Motor neuron (in vitro differentiated cells): Measurements from ENCODE around the gene ABCC4. TPM values are rescaled to one million over a fixed set of nuclear protein-coding genes. Genes with fewer than 3 reads are reported as not detected.

ENCODE experiments used
- ATAC-seq, 8 experiments: fragments of 200-7000 bp; cut with Tn5 transposase; replicated peaks in 6 of 8; 2 replicates each; pipeline ENCODE4 v1.8.0; 2021; ENCODE audit warnings: mild to moderate bottlenecking in 8 of 8, moderate library complexity in 8 of 8
- H3K27ac ChIP-seq, 2 donors: fragments of 250-450 bp; sonication (Bioruptor Pico); 2 replicates each; pipeline ENCODE4 v1.9.0; 2021; ENCODE audit warnings: antibody characterized with exemption in 2 of 2, mild to moderate bottlenecking in 2 of 2, moderate library complexity in 1 of 2
- H3K4me1 ChIP-seq, 2 donors: fragments of 250-450 bp; sonication (Bioruptor Pico); replicated peaks in 1 of 2; 2 replicates each; pipeline ENCODE4 v1.6.1; 2021; ENCODE audit warnings: antibody characterized with exemption in 2 of 2, mild to moderate bottlenecking in 2 of 2, moderate library complexity in 1 of 2
- H3K4me3 ChIP-seq, 5 donors: fragments of 250-450 bp; sonication (Bioruptor Pico); 2 replicates each; pipeline ENCODE4 v1.9.0; 2021; ENCODE audit warnings: antibody characterized with exemption in 5 of 5, mild to moderate bottlenecking in 5 of 5, moderate library complexity in 4 of 5
- WGBS, 10 experiments: fragments of 450-650 bp; shearing (Covaris generic); methylation state at CpG; one replicate each; pipeline ENCODE4 v1.0.0; 2022; 5-methylcytosine and 5-hydroxymethylcytosine counted together
- in situ Hi-C, 9 experiments: fragments of 400-800 bp; cut with MboI; loops; one replicate each; pipeline ENCODE4 v1.15.0; 2021; ENCODE audit warnings: low sequenced_read_pairs in 9 of 9, low pct_unique_long_range_greater_than_20kb in 2 of 9; ENCODE audit not compliant: unreplicated experiment in 9 of 9
- total RNA-seq, 8 experiments: library from RNA; unstranded; fragments of 300-600 nt; gene quantifications; 2 replicates each; pipeline versions ENCODE4 v1.2.3 to v1.2.4, GENCODE V29; 2022

The ABCC4 gene
- total RNA-seq, 8 experiments from 2014 or later, result 2.5 to 13.0 (median 8.0) TPM

- no peak for ATAC-seq
- H3K4me1 ChIP-seq, result no peaks in the 10 kb centered on the region
- H3K27ac ChIP-seq, result no peak overlapping the region
- H3K4me3 ChIP-seq, result no peak overlapping the region
- 80 to 100% (median 95%) methylated on average over 1 to 8 of the region's 10 CpGs; no CpG with 5 or more reads in 1 of the 10 experiments for WGBS, 10 experiments
- in situ Hi-C loops, result no loop called here
Measured at GRCh38 chr13:95246292-95247082, 54.8 kb downstream of the ABCC4 start.

- no peak overlapping the region for H3K4me3 ChIP-seq
- no peaks in the 10 kb centered on the region for H3K4me1 ChIP-seq
- no peak overlapping the region for H3K27ac ChIP-seq
- WGBS, 10 experiments, result 80 to 100% (median 100%) methylated on average over 1 to 2 of the region's 2 CpGs; no CpG with 5 or more reads in 5 of the 10 experiments
- in situ Hi-C loops, result no loop called here
- ATAC-seq, result no peak
Measured at GRCh38 chr13:95245071-95245470, 56.2 kb downstream of the ABCC4 start.

- Histone ChIP-seq H3K27ac (no peak overlapping the region), H3K4me1 (no peaks in the 10 kb centered on the region), H3K4me3 (no peak overlapping the region)
- 0 to 87% (median 73%) methylated on average over 1 to 5 of the region's 7 CpGs; no CpG with 5 or more reads in 3 of the 10 experiments for whole genome bisulfite sequencing, 10 experiments
- in situ Hi-C loops, result no loop called here
- no peak for ATAC-seq
Measured at GRCh38 chr13:95243207-95243606, 58.0 kb downstream of the ABCC4 start.

GRCh38 chr13:95241321-95241720, 59.9 kb downstream of the ABCC4 start:
- no peaks in the 10 kb centered on the region for H3K4me1 ChIP-seq
- in situ Hi-C loops, result no loop called here
- H3K4me3 ChIP-seq, result no peak overlapping the region
- H3K27ac ChIP-seq, result no peak overlapping the region
- no peak for ATAC-seq
- 60 to 100% (median 80%) methylated on average over 1 of the region's 1 CpG; no CpG with 5 or more reads in 7 of the 10 experiments for WGBS, 10 experiments

- ATAC-seq, result no peak
- 46 to 93% (median 89%) methylated on average over 1 to 2 of the region's 2 CpGs; no CpG with 5 or more reads in 2 of the 10 experiments for WGBS, 10 experiments
- H3K4me1 ChIP-seq, result no peaks in the 10 kb centered on the region
- in situ Hi-C loops, result no loop called here
- H3K4me3 ChIP-seq, result no peak overlapping the region
- H3K27ac ChIP-seq, result no peak overlapping the region
Measured at GRCh38 chr13:95239283-95239682, 62.0 kb downstream of the ABCC4 start.

- Histone ChIP-seq H3K4me3 (no peak overlapping the region), H3K27ac (no peak overlapping the region), H3K4me1 (no peaks in the 10 kb centered on the region)
- in situ Hi-C loops, result no loop called here
- no peak for ATAC-seq
- WGBS, 10 experiments, result 79 to 100% (median 100%) methylated on average over 1 to 7 of the region's 7 CpGs; no CpG with 5 or more reads in 1 of the 10 experiments
Measured at GRCh38 chr13:95237310-95237870, 63.9 kb downstream of the ABCC4 start.

- 70 to 100% (median 96%) methylated on average over 1 to 9 of the region's 9 CpGs; no CpG with 5 or more reads in 1 of the 10 experiments for WGBS, 10 experiments
- H3K4me1 ChIP-seq, result no peaks in the 10 kb centered on the region
- ATAC-seq, result no peak
- no peak overlapping the region for H3K27ac ChIP-seq
- H3K4me3 ChIP-seq, result no peak overlapping the region
- in situ Hi-C loops, result no loop called here
Measured at GRCh38 chr13:95236774-95237173, 64.5 kb downstream of the ABCC4 start.

- 30 to 96% (median 73%) methylated on average over 2 to 7 of the region's 7 CpGs; no CpG with 5 or more reads in 1 of the 10 experiments for WGBS, 10 experiments
- ATAC-seq, result no peak
- H3K4me1 ChIP-seq, result no peaks in the 10 kb centered on the region
- H3K4me3 ChIP-seq, result no peak overlapping the region
- in situ Hi-C loops, result no loop called here
- H3K27ac ChIP-seq, result no peak overlapping the region
Measured at GRCh38 chr13:95235974-95236373, 65.3 kb downstream of the ABCC4 start.

GRCh38 chr13:95235199-95235756, 66.0 kb downstream of the ABCC4 start:
- H3K4me1 ChIP-seq, result no peaks in the 10 kb centered on the region
- WGBS, 10 experiments, result 30 to 100% (median 100%) methylated on average over 1 to 3 of the region's 3 CpGs; no CpG with 5 or more reads in 2 of the 10 experiments
- no peak overlapping the region for H3K27ac ChIP-seq
- no peak for ATAC-seq
- no peak overlapping the region for H3K4me3 ChIP-seq
- in situ Hi-C loops, result no loop called here

- WGBS, 10 experiments, result 40 to 100% (median 93%) methylated on average over 1 to 2 of the region's 2 CpGs; no CpG with 5 or more reads in 1 of the 10 experiments
- no peak overlapping the region for H3K4me3 ChIP-seq
- ATAC-seq, result no peak
- no peaks in the 10 kb centered on the region for H3K4me1 ChIP-seq
- in situ Hi-C loops, result no loop called here
- no peak overlapping the region for H3K27ac ChIP-seq
Measured at GRCh38 chr13:95234242-95234641, 67.0 kb downstream of the ABCC4 start.

GRCh38 chr13:95233026-95233635, 68.1 kb downstream of the ABCC4 start:
- no peak for ATAC-seq
- 45 to 100% (median 87%) methylated on average over 1 to 4 of the region's 4 CpGs; no CpG with 5 or more reads in 4 of the 10 experiments for WGBS, 10 experiments
- Histone ChIP-seq H3K4me1 (no peaks in the 10 kb centered on the region), H3K4me3 (no peak overlapping the region), H3K27ac (no peak overlapping the region)
- in situ Hi-C loops, result no loop called here

- ATAC-seq, result no peak
- no peak overlapping the region for H3K4me3 ChIP-seq
- in situ Hi-C loops, result no loop called here
- no peak overlapping the region for H3K27ac ChIP-seq
- WGBS, 10 experiments, result 60 to 94% (median 83%) methylated on average over 1 to 9 of the region's 9 CpGs; no CpG with 5 or more reads in 2 of the 10 experiments
- no peaks in the 10 kb centered on the region for H3K4me1 ChIP-seq
Measured at GRCh38 chr13:95231393-95231792, 69.9 kb downstream of the ABCC4 start.

- 67 to 100% (median 89%) methylated on average over 2 to 3 of the region's 3 CpGs; no CpG with 5 or more reads in 4 of the 10 experiments for WGBS, 10 experiments
- no peaks in the 10 kb centered on the region for H3K4me1 ChIP-seq
- in situ Hi-C loops, result no loop called here
- no peak overlapping the region for H3K4me3 ChIP-seq
- no peak for ATAC-seq
- H3K27ac ChIP-seq, result no peak overlapping the region
Measured at GRCh38 chr13:95229855-95230254, 71.4 kb downstream of the ABCC4 start.
